Measurements from ENCODE around the gene PGAM1.
"Not testable (repeated sequence)": the region's sequence is repeated elsewhere in the genome, so short reads cannot be mapped to it uniquely, and the experiment has no call there.

The PGAM1 gene

DNA sequence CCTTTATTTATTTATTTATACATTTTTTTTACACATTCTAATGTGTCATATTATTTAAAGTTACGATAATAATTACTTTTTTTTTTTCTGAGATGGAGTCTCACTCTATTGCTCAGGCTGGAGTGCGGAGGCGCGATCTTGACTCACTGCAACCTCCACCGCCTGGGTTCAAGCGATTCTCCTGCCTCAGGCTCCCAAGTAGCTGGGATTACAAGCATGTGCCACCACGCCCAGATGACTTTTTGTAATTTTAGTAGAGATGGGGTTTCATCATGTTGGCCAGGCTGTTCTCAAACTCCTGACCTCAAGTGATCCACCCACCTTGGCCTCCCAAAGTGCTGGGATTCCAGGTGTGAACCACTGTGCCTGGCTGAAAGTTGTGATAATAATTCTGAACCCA lies 19.5 kb upstream of the PGAM1 start:
- DNase-seq; intact Hi-C loops (cut with DNase I): not testable (repeated sequence)

DNA sequence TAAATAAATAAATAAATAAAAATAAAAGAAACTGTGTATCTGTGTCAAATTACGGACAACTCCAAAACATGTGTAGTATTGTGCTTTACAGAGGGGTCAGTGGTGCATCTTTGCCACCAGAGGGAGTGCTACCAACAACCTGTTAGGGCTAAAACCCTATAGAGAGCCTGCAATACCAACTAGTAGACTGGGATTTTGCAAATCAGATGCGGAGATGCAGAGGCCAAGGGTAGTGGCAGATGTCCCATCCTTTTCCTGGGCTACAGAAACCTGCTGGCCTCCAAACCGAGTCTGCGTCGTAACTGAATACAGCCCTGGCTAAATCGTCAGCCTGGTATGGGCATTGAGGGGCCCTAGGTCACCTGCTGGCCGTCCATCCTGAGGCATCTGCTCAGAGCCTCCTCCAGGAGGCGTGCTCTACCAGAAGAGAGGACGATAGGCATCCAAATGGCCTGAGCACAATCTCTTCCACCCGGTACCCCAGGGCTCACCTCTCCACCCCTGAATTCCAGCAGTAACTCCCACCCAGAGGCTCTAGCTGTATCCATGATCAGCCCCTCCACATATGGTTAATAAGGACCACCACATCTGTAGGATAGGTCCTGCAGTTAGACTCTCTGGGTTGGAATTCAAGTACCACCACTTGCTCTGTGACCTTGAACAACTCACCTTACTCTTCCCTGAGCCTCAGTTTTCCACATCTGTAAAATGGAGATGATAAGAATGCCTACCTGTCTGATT lies 18.6 kb upstream of the PGAM1 start:
- intact Hi-C loops (cut with DNase I) = no loop called here
- DNase-seq = peak in 39 of 42 donors; percentile 20 to 84 (median 64)

DNA sequence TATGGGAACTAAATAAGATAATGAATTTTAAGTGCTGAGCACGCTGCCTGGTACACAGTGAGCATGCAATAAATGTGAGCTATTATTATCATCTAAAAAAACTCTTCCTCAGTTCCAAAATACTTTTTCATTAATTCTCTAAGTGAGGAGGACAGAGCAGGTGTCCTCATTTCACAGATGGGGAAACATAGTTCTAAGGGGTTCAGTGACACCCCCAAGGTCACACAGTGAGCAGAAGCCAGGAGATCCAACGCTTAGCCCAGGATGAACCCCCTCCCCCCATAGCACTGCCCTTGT lies 18.1 kb upstream of the PGAM1 start:
- no peak for DNase-seq
- intact Hi-C loops (cut with DNase I) = no loop called here

DNA sequence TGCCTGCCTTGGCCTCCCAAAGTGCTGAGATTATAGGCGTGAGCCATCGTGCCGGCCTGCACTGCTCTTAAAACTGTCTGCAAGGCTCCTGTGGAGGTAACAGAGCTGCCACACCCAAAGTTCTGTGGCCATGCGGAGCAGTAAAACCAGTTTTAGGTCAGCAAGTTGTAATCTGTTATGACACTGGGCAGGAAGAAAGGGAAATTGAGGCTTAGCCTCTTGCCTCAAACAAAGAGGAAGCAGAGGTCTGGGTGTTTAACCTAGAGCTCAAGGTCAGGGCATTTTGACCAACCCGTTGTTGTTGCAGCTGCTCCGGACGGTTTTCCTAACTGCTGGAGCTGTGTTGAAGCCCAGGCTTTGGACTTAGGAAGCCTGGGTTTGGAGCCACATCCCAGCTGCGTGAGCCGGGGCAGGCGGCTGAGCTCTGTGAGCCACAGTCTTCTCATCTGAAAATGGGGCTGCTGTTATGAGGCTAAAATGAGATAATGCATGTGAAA lies 17.4 kb upstream of the PGAM1 start:
- intact Hi-C loops (cut with DNase I) = no loop called here
- no peak for DNase-seq

DNA sequence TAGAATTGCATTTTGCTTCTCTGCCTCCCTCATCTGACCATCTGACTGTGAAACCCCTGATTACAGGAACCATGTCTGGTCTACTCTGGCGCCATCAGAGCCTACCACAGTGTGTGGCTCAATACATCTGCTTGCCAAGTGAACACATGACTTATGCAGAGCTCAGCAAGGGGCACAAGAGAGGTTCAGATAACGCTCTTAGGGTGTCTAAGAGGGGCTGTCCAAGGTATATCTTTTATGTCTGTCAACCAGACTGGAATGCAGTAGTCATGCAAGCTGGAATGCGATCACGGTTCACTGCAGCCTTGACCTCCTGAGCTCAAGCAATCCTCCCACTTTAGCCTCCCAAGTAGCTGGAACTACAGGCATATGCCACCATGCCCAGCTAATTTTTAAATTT lies 14.6 kb upstream of the PGAM1 start:
- intact Hi-C loops (cut with DNase I) = no loop called here
- no peak for DNase-seq

DNA sequence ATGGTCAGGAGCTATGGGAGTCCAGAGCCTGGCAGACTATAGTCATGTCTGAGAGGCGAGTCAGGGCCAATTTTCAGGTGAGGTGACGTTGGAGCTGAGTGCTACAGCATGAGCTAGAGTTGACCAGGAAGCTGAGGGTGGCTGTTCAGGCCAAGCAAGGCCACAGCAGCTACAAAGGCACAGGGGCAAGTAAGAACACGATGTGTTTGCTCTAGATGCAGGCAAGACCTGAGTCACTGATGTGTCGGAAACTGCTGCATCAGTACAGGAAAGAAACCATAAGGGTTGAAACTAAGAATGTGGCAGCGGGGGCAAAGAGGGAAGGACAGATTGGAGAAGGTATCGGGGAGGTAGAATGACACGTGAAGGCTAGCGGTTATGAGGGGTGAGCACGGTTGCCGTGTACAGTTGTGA lies 13.1 kb upstream of the PGAM1 start:
- DNase-seq = no peak
- intact Hi-C loops (cut with DNase I) = no loop called here

DNA sequence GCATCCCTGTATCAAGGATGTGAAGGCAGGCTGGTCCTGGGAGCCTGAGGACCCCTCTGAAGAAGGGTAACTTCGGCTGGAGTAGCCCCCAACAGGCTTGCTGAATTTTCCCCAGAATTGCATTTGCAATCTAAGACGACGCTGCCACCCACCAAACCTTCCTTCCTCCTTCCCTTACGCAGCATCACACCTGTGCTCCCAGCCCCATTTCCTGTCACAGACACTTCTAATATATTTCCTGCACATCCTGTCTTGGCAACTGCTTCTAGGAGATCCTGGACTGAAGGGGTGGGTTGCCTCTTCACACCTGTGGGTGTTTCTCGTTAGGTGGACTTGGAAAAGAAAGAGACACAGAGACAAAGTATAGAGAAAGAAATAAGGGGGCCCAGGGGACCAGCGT lies 9.4 kb upstream of the PGAM1 start:
- intact Hi-C loops (cut with DNase I) = no loop called here
- DNase-seq = peak in 1 of 42 donors; percentile 35

DNA sequence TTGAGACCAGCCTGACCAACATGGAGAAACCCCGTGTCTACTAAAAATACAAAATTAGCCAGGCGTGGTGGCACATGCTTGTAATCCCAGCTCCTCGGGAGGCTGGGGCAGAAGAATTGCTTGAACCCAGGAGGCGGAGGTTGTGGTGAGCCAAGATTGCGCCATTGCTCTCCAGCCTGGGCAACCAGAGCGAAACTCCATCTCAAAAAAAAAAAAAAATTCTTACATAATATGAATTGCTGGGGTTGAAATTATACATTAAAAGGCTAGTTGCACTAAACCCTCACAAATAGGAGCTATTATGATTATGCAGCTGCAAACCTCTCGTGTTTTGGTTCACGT lies 2.3 kb upstream of the PGAM1 start:
- DNase-seq; intact Hi-C loops (cut with DNase I): not testable (repeated sequence)

DNA sequence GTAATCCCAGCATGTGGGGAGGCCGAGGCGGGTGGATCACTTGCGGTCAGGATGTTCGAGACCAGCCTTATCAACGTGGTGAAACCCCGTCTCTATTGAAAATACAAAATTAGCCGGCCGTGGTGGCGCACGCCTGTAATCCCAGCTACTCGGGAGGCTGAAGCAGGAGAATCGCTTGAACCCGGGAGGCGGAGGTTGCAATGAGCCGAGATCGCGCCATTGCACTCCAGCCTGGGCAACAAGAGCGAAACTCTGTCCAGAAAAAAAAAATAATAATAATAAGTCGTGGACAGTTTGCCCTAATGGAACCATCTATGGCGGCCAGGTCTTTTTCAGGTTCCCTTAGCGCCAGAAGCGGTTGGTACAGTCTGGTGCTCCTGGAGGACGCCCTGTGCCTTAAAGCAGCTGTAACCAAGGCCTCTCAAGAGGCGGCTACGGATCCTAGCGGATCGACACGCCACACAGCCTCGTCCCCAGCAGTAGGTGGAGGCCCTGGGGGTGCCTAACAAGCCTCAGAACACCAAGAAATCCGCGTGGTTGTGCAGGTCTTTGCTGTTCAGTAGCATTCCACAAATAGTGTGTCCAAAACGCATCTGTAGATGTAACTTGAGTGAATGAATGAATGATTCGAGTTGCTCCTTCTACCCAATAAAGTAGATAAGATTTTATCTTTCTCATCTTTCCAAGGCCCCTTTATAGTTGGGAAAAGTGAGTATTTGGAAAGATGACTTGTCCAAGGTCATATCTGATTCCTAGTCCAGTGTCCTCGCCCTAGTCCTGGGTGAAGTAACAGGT lies 982 bp downstream of the PGAM1 start:
- intact Hi-C loops (cut with DNase I) = loop anchor here (2.0 kb wide), 1 partner anchor 18 kb away; no protein-coding TSS in a partner anchor
- DNase-seq = peak in 5 of 42 donors; percentile 27 to 43 (median 31)

DNA sequence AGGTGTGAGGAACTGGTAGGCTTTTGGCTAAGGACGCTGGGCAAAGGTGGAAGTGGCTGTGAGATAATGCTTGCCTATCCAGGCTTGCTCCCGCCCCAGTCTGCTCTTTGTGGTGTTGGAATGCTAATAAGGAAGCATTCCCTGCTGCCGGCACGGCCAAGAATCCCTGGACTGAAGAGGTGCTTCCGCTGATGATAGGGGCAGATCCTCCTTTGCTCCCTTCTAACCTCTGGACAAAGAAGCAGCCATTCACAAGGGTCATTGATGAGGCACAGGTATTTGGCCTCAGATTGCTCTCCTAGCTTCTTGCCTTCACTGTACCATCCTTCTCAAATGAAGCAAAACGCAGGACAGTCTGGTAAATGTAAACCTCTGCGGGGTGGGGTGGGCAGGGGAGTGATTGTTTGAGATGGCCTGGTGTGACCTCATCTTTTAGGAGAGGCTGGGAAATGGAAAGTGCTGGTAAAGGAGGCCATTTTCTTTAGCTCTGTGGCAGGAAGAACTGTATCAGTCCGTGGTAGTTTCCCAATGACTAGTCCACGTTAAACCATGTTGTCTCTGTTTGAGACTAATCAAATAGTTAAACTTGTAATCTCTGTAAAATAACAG lies 1.7 kb downstream of the PGAM1 start:
- intact Hi-C loops (cut with DNase I) = loop anchor here (2.0 kb wide), 1 partner anchor 17 kb away; no protein-coding TSS in a partner anchor
- no peak for DNase-seq

DNA sequence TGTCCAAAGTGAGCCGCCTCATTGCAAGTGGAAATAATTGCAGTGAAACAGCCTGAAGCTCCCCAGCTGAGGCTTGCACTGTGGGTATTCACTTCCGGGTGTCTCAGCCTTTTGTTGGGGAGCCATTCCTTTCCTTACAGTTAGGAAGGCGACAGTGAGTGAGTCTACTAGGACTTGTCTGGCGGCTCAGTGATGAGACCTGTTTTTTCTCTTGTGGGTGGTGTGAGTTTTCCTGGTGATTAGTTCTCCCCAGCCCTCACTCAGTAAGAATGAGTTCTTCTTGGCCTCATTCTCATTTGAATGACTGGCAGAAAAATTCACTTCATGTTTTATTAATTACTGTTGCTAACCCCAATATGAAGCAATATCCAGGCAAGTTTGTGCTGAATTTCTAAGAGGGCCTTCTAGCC lies 2.6 kb downstream of the PGAM1 start:
- no peak for DNase-seq
- intact Hi-C loops (cut with DNase I) = no loop called here

DNA sequence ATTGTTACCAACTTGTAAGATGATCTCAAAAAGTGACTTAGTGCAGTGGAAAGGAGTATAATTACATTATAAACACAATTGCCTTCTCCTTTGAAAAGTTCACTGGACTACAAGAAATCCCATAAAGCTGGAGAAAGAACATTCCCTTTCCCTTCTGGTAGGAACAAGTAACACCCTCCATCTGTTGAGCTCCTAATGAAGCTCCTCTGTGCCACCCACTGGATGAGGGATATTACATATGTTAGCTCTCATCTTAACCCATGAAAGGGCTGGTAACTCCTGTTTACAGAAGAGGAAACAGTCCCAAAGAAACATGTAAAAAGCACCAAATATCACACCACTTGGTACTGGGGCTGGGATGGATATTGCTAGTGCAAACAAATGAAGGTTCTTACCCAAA lies 8.1 kb downstream of the PGAM1 start:
- intact Hi-C loops (cut with DNase I) = no loop called here
- DNase-seq = no peak

DNA sequence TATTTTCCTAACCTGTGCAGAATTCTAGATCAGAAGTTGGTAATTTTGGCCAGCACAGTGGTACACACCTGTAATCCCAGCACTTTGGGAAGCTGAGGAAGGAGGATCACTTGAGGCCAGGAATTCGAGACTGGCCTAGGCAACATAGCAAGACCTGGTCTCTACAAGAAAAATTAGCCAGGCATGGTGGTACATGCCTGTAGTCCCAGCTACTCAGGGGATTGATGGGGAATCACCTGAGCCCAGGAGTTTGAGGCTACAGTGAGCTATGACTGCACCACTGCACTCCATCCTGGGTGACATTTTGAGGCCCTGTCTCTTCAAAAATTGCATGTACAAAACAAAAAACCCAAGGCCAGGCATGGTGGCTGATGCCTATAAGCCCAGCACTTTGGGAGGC lies 8.6 kb downstream of the PGAM1 start:
- DNase-seq = no peak
- intact Hi-C loops (cut with DNase I) = no loop called here

DNA sequence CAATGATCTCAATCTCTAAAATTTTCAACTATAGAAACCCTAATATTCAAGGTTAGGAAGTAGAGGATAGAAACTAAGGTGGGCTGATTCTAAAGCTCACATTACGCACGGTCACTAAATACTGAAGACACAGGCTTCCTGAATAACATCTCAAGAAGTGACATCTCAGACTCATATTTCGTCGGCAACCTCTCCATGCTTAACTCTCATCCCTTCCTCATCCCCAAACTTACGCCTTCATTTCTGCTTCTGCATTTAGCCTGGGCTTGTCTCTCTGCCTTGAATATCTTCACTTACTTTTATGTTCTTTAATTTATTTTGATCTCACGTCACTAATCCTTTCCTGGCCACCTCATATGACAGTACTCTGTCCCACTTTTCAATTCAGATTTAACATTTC lies 9.2 kb downstream of the PGAM1 start:
- intact Hi-C loops (cut with DNase I) = no loop called here
- no peak for DNase-seq

DNA sequence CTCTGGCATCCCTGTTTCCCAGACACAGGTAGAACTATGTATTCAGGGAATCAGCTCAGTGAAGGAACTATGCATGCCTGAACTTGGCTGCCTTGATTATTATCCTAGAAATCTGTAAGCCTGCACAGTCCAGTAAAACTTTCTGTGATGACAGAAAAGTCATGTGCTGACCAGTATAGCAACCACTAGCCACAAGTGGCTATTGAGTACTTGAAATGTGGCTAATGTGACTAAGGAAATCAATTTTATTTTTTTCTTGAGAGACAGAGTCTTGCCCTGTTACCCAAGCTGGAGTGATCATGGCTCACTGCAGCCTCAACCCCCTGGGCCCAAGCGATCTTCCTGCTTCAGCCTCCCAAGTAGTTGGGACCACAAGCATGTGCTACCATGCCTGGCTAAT lies 16.3 kb downstream of the PGAM1 start:
- DNase-seq = no peak
- intact Hi-C loops (cut with DNase I) = no loop called here

DNA sequence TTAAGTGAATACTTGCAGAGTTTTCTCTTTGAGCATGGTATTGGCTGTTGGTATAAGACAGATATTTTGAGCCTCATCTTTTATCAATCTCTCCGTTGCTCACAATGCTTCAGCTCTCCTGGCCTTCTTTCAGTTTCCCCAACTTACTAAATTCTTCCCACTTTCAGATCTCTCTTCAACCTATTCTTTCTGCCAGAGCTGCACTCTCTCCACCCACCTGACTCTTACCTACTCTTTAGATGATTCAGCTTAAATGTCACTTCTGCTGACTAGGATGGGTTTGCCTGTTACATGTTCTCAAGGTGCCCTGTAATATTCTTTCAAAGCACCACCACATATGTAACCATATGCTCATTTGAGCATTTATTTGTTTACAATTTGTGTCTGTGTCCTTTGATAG lies 18.2 kb downstream of the PGAM1 start:
- intact Hi-C loops (cut with DNase I) = loop anchor here (2.0 kb wide), 1 partner anchor 17 kb away; the partner anchor contains the start of gene PGAM1
- peak in 1 of 42 donors; percentile 15 for DNase-seq

DNA sequence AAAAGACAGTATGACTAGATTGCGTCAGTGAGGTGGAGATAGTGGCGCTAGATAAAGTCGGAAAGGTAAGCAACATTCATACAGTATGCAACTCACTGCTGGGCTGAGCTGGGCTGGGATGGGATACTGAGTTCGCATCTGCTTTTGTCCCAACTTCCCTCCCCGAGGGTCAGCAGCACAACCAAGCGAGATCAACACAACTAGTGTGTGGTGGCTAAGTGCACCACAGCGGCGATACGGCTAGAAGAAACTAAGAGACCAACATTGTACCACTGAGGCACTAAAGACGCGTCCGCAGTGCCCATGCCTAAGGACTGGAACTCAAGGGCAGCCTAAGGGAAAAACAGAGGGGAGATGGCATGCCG lies 19.3 kb downstream of the PGAM1 start:
- DNase-seq = peak in 1 of 42 donors; percentile 15
- intact Hi-C loops (cut with DNase I) = loop anchor here (2.0 to 5.0 kb wide), 2 partner anchors 19 to 107 kb away; partner anchors contain the start of gene PGAM1

DNA sequence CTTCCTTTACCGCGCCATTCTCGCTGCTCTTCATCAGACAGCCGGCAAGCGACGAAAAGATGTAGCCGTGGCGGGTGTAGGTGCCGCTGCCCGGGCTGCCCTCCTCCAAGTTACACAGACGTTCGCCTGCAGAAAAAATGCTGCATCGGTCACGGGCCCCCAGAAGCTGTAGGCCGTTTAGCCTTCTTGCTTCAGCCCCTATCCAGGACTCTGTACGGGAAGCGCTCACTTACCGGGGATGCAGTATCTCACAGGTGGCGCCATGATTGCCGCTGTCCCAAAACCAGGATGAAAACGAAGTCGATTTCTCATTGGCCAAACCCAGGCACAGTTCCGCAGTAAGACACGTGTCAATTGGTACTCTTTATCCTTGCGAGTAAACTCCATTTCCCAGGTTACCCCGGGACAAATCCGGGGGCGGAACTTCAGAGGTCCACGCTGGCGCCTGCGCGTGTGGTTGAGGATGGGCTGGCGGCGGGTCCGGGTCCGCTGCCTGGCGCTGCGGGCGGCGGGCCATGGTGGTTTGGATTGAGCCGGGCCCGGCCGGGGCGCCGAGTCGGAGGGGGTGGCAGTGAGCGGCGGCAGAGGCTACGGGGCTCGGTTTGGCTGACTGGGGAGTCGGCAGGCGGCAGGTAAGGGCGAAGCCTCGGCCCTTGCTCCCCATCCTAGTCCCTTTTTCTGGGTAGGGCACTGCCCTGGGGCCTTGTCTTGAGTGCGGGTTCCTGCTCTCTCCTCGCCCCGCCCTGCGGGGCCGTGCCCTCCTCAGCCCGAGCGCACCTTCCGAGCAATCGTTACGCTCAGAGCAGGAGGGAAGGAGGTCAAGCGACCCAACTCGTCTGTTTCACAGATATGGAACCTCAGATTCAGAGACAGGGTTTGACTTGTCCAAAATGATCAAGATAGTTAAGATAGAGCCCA lies 20.0 kb downstream of the PGAM1 start, which contains the start of the genes EXOSC1 and ZDHHC16:
TSS of gene EXOSC1 (minus strand) at position 285 of the 918 bp plus-strand sequence. CDS start at position 264, 21 bp downstream.
TSS of gene ZDHHC16 (plus strand) at position 454 of the 918 bp plus-strand sequence. CDS start 5,501 bp downstream, outside the sequence.
- DNase-seq = peak; percentile 89 to 98 (median 96)
- intact Hi-C loops (cut with DNase I) = loop anchor here (2.0 to 5.0 kb wide), 2 partner anchors 19 to 106 kb away; partner anchors contain the start of gene PGAM1

DNA sequence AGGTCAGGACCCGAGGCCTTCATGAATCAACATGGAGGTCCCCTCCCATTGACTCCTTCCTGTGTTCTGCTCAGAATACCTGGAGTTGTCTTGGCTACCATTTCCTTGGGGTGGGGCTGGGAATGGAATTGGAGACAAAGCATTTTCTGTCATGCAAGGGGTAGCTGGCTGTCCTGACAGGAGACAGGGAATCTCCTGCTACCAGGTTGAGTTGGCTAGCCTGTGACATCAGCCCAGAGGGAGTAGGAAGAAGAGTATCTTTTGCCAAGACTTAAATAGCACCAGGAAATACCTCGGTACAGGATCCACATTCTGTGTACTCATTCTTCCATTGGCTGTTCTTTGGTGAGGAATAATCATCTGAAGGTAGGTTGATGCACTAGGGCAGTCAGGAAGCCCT lies 24.8 kb downstream of the PGAM1 start:
- intact Hi-C loops (cut with DNase I) = no loop called here
- no peak for DNase-seq
